OCI-LY1 (cell line): ENCODE results near the gene TASOR2.

Experiments
- H2AFZ ChIP-seq: fragments of 200-600 bp; sonication (generic), shearing (Covaris generic); 2 replicates; pipeline ENCODE4 v1.6.0; 2014; ENCODE audit warnings: antibody characterized with exemption, mild to moderate bottlenecking, low read length
- H3F3A ChIP-seq: fragments of 200-600 bp; sonication (generic), shearing (Covaris generic); 2 replicates; pipeline ENCODE4 v1.6.0; 2014; ENCODE audit warnings: mild to moderate bottlenecking, antibody characterized with exemption, low read length, moderate library complexity; ENCODE audit not compliant: insufficient read depth
- H3K27ac ChIP-seq: fragments of 200-600 bp; sonication (generic); 2 replicates; pipeline ENCODE4 v1.5.1; 2014; ENCODE audit warnings: low read length, mixed run types, mild to moderate bottlenecking, low read depth; ENCODE audit not compliant: poor library complexity, severe bottlenecking
- H3K27me3 ChIP-seq: fragments of 200-600 bp; sonication (generic); 2 replicates; pipeline ENCODE4 v1.6.0; 2014; ENCODE audit warnings: antibody characterized with exemption, mild to moderate bottlenecking, low read length, moderate library complexity; ENCODE audit not compliant: insufficient read depth
- H3K36me3 ChIP-seq: fragments of 200-600 bp; sonication (generic); 2 replicates; pipeline ENCODE4 v1.6.1; 2014; ENCODE audit warnings: mild to moderate bottlenecking, antibody characterized with exemption, low read length, moderate library complexity, mixed read lengths; ENCODE audit not compliant: insufficient read depth
- H3K4me1 ChIP-seq: fragments of 200-600 bp; sonication (generic); 2 replicates; pipeline ENCODE4 v1.5.1; 2014; ENCODE audit warnings: mild to moderate bottlenecking, low read length, moderate library complexity; ENCODE audit not compliant: insufficient read depth, severe bottlenecking
- H3K4me2 ChIP-seq: fragments of 200-600 bp; sonication (generic), shearing (Covaris generic); 2 replicates; pipeline ENCODE4 v1.6.1; 2014; ENCODE audit warnings: low read length
- H3K4me3 ChIP-seq: fragments of 200-600 bp; sonication (generic); 2 replicates; pipeline ENCODE4 v1.5.1; 2014; ENCODE audit warnings: low read length, low read depth, mild to moderate bottlenecking, mixed read lengths; ENCODE audit not compliant: poor library complexity, severe bottlenecking
- H3K79me2 ChIP-seq: fragments of 200-600 bp; shearing (Covaris generic); 2 replicates; pipeline ENCODE4 v1.6.1; 2016; ENCODE audit warnings: mixed run types, low read length, mixed read lengths; ENCODE audit not compliant: insufficient read depth
- H3K9ac ChIP-seq: fragments of 200-600 bp; sonication (generic), shearing (Covaris generic); 2 replicates; pipeline ENCODE4 v1.6.1; 2014; ENCODE audit warnings: mild to moderate bottlenecking, low read length, mixed read lengths
- H3K9me2 ChIP-seq: fragments of 200-600 bp; sonication (generic), shearing (Covaris generic); 2 replicates; pipeline ENCODE4 v1.6.1; 2014; ENCODE audit warnings: low read depth, mild to moderate bottlenecking, low read length, mixed read lengths
- H3K9me3 ChIP-seq: fragments of 200-600 bp; shearing (Covaris generic); 2 replicates; pipeline ENCODE4 v1.6.1; 2014; ENCODE audit warnings: low read length, mixed read lengths
- H4K20me1 ChIP-seq: fragments of 200-600 bp; sonication (generic), shearing (Covaris generic); 2 replicates; pipeline ENCODE4 v1.6.0; 2016; ENCODE audit warnings: mild to moderate bottlenecking, low read length; ENCODE audit not compliant: insufficient read depth
- CTCF ChIP-seq: fragments of 200-600 bp; sonication (generic), shearing (Covaris generic); IDR thresholded peaks from 2 replicates; pipeline ENCODE4 v1.5.1; 2017; ENCODE audit warnings: mild to moderate bottlenecking, antibody characterized with exemption, low read length, moderate library complexity, mixed read lengths
- EZH2 ChIP-seq: fragments of 200-600 bp; sonication (generic), shearing (Covaris generic); IDR thresholded peaks from 2 replicates; pipeline ENCODE4 v1.8.0; 2017; ENCODE audit warnings: borderline replicate concordance, mixed run types, mild to moderate bottlenecking, antibody characterized with exemption, low read length, moderate library complexity, mixed read lengths

Gene TASOR2

GRCh38 chr10:5651388-5651764 lies 33.3 kb upstream of the TASOR2 start:
- no peak overlapping the region for H2AFZ ChIP-seq
- no peak overlapping the region for H3K4me3 ChIP-seq
- H3K9ac ChIP-seq, result no peak overlapping the region
- no peaks in the 10 kb centered on the region for H3K9me2 ChIP-seq
- H3K36me3 ChIP-seq, result no peaks in the 10 kb centered on the region
- no peak for TF ChIP-seq CTCF
- no peak for TF ChIP-seq EZH2
- no peak overlapping the region for H3K4me2 ChIP-seq
- no peaks in the 10 kb centered on the region for H3F3A ChIP-seq
- H3K9me3 ChIP-seq, result no peaks in the 10 kb centered on the region
- 0 out of 2 replicates have a peak, but pooled peaks cover 7% of the 10 kb centered on the region for H3K27me3 ChIP-seq
- H3K4me1 ChIP-seq, result peaks cover under 1% of the 10 kb centered on the region
- H4K20me1 ChIP-seq, result no peaks in the 10 kb centered on the region
- no peak overlapping the region for H3K27ac ChIP-seq
- H3K79me2 ChIP-seq, result no peaks in the 10 kb centered on the region

GRCh38 chr10:5652746-5653145 lies 31.9 kb upstream of the TASOR2 start:
- H3K4me1 ChIP-seq, result peaks cover 10% of the 10 kb centered on the region
- H4K20me1 ChIP-seq, result no peaks in the 10 kb centered on the region
- H3F3A ChIP-seq, result no peaks in the 10 kb centered on the region
- H3K4me2 ChIP-seq, result no peak overlapping the region
- no peak overlapping the region for H3K4me3 ChIP-seq
- H3K36me3 ChIP-seq, result no peaks in the 10 kb centered on the region
- no peak for TF ChIP-seq EZH2
- no peak for TF ChIP-seq CTCF
- H3K27me3 ChIP-seq, result 0 out of 2 replicates have a peak, but pooled peaks cover 3% of the 10 kb centered on the region
- no peaks in the 10 kb centered on the region for H3K9me2 ChIP-seq
- H2AFZ ChIP-seq, result no peak overlapping the region
- no peaks in the 10 kb centered on the region for H3K79me2 ChIP-seq
- H3K27ac ChIP-seq, result no peak overlapping the region
- H3K9me3 ChIP-seq, result no peaks in the 10 kb centered on the region
- no peak overlapping the region for H3K9ac ChIP-seq

- Histone ChIP-seq H4K20me1 (no peaks in the 10 kb centered on the region), H3K4me2 (no peak overlapping the region), H3K4me1 (peaks cover 10% of the 10 kb centered on the region), H3K9me3 (no peaks in the 10 kb centered on the region), H3F3A (no peaks in the 10 kb centered on the region), H3K27ac (no peak overlapping the region), H3K4me3 (no peak overlapping the region), H3K27me3 (no peaks in the 10 kb centered on the region), H3K9me2 (no peaks in the 10 kb centered on the region), H3K9ac (no peak overlapping the region), H3K36me3 (no peaks in the 10 kb centered on the region), H2AFZ (no peak overlapping the region), H3K79me2 (no peaks in the 10 kb centered on the region)
- TF ChIP-seq EZH2, result no peak
- TF ChIP-seq CTCF, result no peak
Measured at GRCh38 chr10:5654218-5654755, 30.4 kb upstream of the TASOR2 start.
